IPS DF 6.9 (cell line): ENCODE results near the gene KRT86.
A peak's percentile ranks its signal among the peaks of the same experiment; 100 is the strongest.
"Not testable (repeated sequence)": the region's sequence is repeated elsewhere in the genome, so short reads cannot be mapped to it uniquely, and the experiment has no call there.

Source experiments
- DNase-seq: peaks from one replicate; pipeline ENCODE4 v3.0.0-alpha.2; 2013; ENCODE audit warnings: low read depth, low spot score
- H3K27ac ChIP-seq: one replicate; pipeline ENCODE4 v1.5.1; 2013; ENCODE audit warnings: low read length, control low read depth
- H3K27me3 ChIP-seq: 2 replicates; pipeline ENCODE4 v1.6.1; 2013; ENCODE audit warnings: mild to moderate bottlenecking, low read length; ENCODE audit not compliant: control insufficient read depth, insufficient read depth
- H3K36me3 ChIP-seq: 2 replicates; pipeline ENCODE4 v1.6.1; 2013; ENCODE audit warnings: low read length; ENCODE audit not compliant: control insufficient read depth, insufficient read depth
- H3K4me1 ChIP-seq: 2 replicates; pipeline ENCODE4 v1.6.1; 2013; ENCODE audit warnings: low read length; ENCODE audit not compliant: control insufficient read depth, insufficient read depth
- H3K4me3 ChIP-seq: 2 replicates; pipeline ENCODE4 v1.5.1; 2013; ENCODE audit warnings: mild to moderate bottlenecking, low read length
- H3K9me3 ChIP-seq: 2 replicates; pipeline ENCODE4 v1.6.1; 2013; ENCODE audit warnings: low read length, inconsistent platforms; ENCODE audit not compliant: control insufficient read depth, insufficient read depth
- WGBS: extraction: QIAGEN DNeasy Blood & Tissue Kit; methylation state at CpG from one replicate; pipeline ENCODE4 v1.1.7; 2013; ENCODE audit warnings: mixed read lengths, missing lambda C conversion rate; ENCODE audit not compliant: insufficient read length, insufficient coverage; 5-methylcytosine and 5-hydroxymethylcytosine counted together

KRT86 gene

DNA sequence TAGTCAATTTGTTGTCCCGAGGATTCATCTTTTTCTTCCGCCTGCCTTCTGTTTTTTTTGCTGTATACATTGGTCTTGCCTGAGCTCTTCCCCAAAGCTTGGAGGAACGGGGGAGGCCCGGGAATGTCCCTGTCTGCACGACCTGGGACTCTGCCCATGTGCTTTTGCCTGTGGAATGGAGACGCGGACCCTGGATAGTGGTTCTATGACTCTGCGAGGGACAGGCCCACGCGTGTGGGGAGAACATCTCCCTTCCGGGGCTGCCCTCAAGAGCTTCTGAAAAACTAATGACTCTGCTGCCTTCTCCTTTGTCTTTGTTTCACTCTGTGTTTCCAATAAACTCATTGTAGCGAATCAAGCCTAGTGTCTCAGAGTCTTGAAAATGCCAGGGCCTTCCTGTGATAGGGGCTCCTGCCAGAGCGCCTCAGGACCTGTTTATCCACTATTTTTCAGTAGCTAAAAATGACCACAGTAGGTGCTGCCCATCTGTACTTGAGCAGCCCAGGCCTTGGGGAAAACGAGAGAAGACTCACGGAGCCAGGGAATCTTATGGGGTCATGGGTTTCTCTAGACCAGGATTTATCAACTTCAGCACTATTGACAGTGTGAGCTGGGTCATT, 34.5 kb downstream of the KRT86 start:
- Histone ChIP-seq H3K27ac (no peak overlapping the region), H3K4me1 (peaks cover 1% of the 10 kb centered on the region), H3K9me3 (no peaks in the 10 kb centered on the region), H3K4me3 (peak overlapping the region; percentile 41; the same call in 1 of the 2 replicates), H3K36me3 (no peaks in the 10 kb centered on the region), H3K27me3 (peaks cover 20% of the 10 kb centered on the region)
- no CpG with 5 or more reads among the region's 15 CpGs for WGBS
- no peak for DNase-seq

DNA sequence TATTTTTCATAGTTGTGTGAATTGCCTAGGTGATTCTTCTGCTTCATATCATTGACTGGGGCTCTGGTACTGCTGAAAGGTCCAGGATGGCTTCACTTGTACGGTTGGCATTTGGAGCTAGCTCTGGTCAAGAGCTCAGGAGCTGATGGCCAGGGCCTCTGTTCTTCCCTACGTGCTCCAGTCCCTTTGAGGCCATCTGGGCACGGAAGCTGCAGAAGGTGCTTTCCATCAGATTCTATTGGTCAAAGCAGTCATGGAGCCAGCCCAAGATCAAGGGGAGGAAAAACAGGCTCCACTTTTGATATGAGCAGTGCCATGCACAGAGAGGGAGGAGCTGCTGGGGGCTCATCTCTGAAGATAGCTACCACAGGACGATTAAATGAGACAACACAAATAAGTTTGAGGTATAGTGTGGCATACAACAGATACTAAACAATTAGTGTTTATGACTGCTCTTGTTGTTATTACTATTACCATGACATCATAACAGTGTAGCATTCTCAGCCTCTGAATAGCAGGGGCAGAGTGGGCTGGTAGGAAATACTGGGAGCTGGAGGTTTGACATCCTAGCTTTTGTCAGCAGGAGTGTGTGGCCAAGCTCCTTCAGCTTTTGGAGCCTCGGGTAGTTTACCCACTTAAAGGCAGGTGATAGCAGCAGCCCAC, 36.3 kb downstream of the KRT86 start:
- no CpG with 5 or more reads among the region's 5 CpGs for whole genome bisulfite sequencing
- no peak for DNase-seq

GRCh38 chr12:52311285-52311648, 36.8 kb downstream of the KRT86 start:
- Histone ChIP-seq H3K27ac (no peak overlapping the region), H3K9me3 (no peaks in the 10 kb centered on the region), H3K27me3 (peaks cover 20% of the 10 kb centered on the region), H3K4me1 (no peaks in the 10 kb centered on the region; the same call in none of the 2 replicates), H3K4me3 (no peak overlapping the region), H3K36me3 (no peaks in the 10 kb centered on the region)
- DNase-seq = no peak
- no CpG with 5 or more reads among the region's 3 CpGs for WGBS

More for the DNA sequence above, 36.3 kb downstream of the KRT86 start:
- no peaks in the 10 kb centered on the region for H3K9me3 ChIP-seq
- H3K36me3 ChIP-seq = no peaks in the 10 kb centered on the region
- H3K27me3 ChIP-seq = peaks cover 20% of the 10 kb centered on the region
- no peak overlapping the region for H3K27ac ChIP-seq
- H3K4me1 ChIP-seq = no peaks in the 10 kb centered on the region; the same call in none of the 2 replicates
- H3K4me3 ChIP-seq = no peak overlapping the region

- H3K4me1 ChIP-seq = no peaks in the 10 kb centered on the region; the same call in none of the 2 replicates
- no peaks in the 10 kb centered on the region for H3K36me3 ChIP-seq
- no peak overlapping the region for H3K4me3 ChIP-seq
- H3K9me3 ChIP-seq = no peaks in the 10 kb centered on the region
- whole genome bisulfite sequencing = no CpG with 5 or more reads among the region's 4 CpGs
- no peak overlapping the region for H3K27ac ChIP-seq
- no peak for DNase-seq
- H3K27me3 ChIP-seq = peaks cover 20% of the 10 kb centered on the region
Observed at GRCh38 chr12:52312086-52312485, 37.6 kb downstream of the KRT86 start.

GRCh38 chr12:52313461-52313860, 39.0 kb downstream of the KRT86 start:
- H3K4me1 ChIP-seq = no peaks in the 10 kb centered on the region; the same call in 1 of the 2 replicates
- H3K27ac ChIP-seq = no peak overlapping the region
- no peak for DNase-seq
- H3K4me3 ChIP-seq = no peak overlapping the region
- H3K9me3 ChIP-seq = no peaks in the 10 kb centered on the region
- no peaks in the 10 kb centered on the region for H3K36me3 ChIP-seq
- WGBS = no CpG with 5 or more reads among the region's 3 CpGs
- H3K27me3 ChIP-seq = peaks cover 10% of the 10 kb centered on the region

GRCh38 chr12:52313926-52314325, 39.5 kb downstream of the KRT86 start:
- H3K4me3 ChIP-seq = no peak overlapping the region
- no peaks in the 10 kb centered on the region for H3K9me3 ChIP-seq
- H3K27ac ChIP-seq = no peak overlapping the region
- no CpG with 5 or more reads among the region's 9 CpGs for WGBS
- no peaks in the 10 kb centered on the region; the same call in 1 of the 2 replicates for H3K4me1 ChIP-seq
- no peaks in the 10 kb centered on the region for H3K36me3 ChIP-seq
- H3K27me3 ChIP-seq = peaks cover 7% of the 10 kb centered on the region
- DNase-seq = no peak

DNA sequence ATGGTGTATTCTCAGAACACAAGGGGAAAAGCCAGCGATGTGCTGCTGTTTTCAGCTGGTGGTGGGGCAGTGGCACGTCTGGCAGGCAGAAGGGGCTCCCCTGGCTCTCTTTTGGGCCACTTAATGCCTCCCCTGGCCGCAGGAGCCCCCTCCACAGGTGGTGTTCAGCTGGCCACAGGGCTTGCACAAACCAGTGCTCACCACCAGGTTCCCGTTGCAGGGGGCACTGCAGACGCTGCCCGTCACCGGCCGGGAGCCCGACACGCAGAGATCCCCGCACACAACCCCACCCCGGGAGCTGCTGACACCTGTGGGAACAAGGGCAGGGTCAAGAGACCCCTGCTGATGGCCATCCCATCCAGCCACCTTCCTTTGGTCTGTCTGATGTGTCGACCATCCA, 40.1 kb downstream of the KRT86 start:
- no peak overlapping the region for H3K27ac ChIP-seq
- H3K27me3 ChIP-seq = peaks cover 2% of the 10 kb centered on the region; the same call in 1 of the 2 replicates
- H3K4me3 ChIP-seq = no peak overlapping the region
- no peaks in the 10 kb centered on the region for H3K9me3 ChIP-seq
- no peaks in the 10 kb centered on the region for H3K4me1 ChIP-seq
- H3K36me3 ChIP-seq = no peaks in the 10 kb centered on the region
- no peak for DNase-seq
- no CpG with 5 or more reads among the region's 13 CpGs for WGBS

GRCh38 chr12:52315721-52316120, 41.3 kb downstream of the KRT86 start:
- H3K9me3 ChIP-seq, H3K27me3 ChIP-seq, DNase-seq, H3K27ac ChIP-seq, H3K36me3 ChIP-seq, H3K4me3 ChIP-seq, H3K4me1 ChIP-seq: not testable (repeated sequence)
- WGBS = no CpG with 5 or more reads among the region's 9 CpGs

- no peak overlapping the region for H3K4me3 ChIP-seq
- no peaks in the 10 kb centered on the region for H3K36me3 ChIP-seq
- H3K4me1 ChIP-seq = no peaks in the 10 kb centered on the region
- H3K9me3 ChIP-seq = no peaks in the 10 kb centered on the region
- no CpG with 5 or more reads among the region's 9 CpGs for WGBS
- H3K27me3 ChIP-seq = no peaks in the 10 kb centered on the region
- DNase-seq = no peak
- no peak overlapping the region for H3K27ac ChIP-seq
Observed at GRCh38 chr12:52316290-52316689, 41.8 kb downstream of the KRT86 start.

DNA sequence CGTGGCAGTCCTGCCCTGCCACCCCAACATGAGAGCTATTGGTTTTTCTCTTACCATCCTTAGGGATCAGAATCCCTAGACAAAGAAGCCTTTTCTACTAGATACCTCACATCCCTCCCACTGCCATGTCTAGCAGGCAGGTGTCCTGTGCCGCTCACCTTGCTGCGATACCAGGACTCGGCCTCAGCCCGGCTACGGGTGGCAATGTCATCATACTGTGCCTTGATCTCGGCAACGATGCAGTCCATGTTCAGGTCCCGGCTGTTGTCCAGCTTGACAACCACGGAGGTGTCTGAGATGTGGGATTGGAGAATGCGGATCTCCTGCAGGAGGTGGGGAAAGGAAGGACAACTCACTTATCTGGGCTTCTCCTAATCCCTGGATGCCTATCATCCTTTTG, 42.3 kb downstream of the KRT86 start:
- no peaks in the 10 kb centered on the region for H3K9me3 ChIP-seq
- H3K36me3 ChIP-seq = no peaks in the 10 kb centered on the region
- H3K27me3 ChIP-seq = no peaks in the 10 kb centered on the region
- no CpG with 5 or more reads among the region's 11 CpGs for WGBS
- H3K27ac ChIP-seq = no peak overlapping the region
- no peaks in the 10 kb centered on the region for H3K4me1 ChIP-seq
- no peak overlapping the region for H3K4me3 ChIP-seq
- DNase-seq = no peak
